ENCODE data around the gene RRM2.

DNA sequence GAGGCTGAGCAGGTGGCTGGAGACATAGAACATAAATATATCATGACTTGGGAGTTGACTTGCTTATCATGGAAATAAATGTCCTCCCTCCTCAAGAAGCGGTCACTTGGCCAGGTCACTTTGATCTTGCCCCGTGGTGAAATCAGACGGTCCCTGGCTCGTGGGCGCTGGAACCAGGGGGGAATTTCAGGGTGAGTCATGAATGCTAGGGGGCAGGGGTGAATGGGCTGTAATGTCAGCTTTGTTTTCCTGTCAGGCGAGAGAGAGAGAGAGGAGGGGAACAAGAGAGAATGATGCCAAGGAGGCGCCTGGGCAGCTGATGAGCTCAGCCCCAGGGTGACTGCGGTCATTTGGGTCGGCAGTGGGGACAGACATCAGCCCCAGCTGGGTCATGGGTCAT lies 47.7 kb downstream of the RRM2 start:
- TF ChIP-seq, protein P1, sequence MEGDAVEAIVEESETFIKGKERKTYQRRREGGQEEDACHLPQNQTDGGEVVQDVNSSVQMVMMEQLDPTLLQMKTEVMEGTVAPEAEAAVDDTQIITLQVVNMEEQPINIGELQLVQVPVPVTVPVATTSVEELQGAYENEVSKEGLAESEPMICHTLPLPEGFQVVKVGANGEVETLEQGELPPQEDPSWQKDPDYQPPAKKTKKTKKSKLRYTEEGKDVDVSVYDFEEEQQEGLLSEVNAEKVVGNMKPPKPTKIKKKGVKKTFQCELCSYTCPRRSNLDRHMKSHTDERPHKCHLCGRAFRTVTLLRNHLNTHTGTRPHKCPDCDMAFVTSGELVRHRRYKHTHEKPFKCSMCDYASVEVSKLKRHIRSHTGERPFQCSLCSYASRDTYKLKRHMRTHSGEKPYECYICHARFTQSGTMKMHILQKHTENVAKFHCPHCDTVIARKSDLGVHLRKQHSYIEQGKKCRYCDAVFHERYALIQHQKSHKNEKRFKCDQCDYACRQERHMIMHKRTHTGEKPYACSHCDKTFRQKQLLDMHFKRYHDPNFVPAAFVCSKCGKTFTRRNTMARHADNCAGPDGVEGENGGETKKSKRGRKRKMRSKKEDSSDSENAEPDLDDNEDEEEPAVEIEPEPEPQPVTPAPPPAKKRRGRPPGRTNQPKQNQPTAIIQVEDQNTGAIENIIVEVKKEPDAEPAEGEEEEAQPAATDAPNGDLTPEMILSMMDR (optimal IDR thresholded peaks at IDR 0.05 in 1 of 3, IDR thresholded peaks at IDR 0.05 in 1 of 3, conservative IDR thresholded peaks at IDR 0.05 in 1 of 3; ENCODE audit: extremely low read depth in 1 of 3, insufficient read depth in 2 of 3, low read length in 3 of 3), result no peak
- no peak for TF ChIP-seq EZH2 (IDR thresholded peaks at IDR 0.05; ENCODE audit: low read length)
